ENCODE results near the gene BCL3.

Gene BCL3

GRCh38 chr19:44753626-44753931, 5.1 kb downstream of the BCL3 start:
- no peak for TF ChIP-seq CTCF (conservative IDR thresholded peaks at IDR 0.05; ENCODE audit: low read depth, low read length)
- no peaks in the 10 kb centered on the region for H3K27me3 ChIP-seq (ENCODE audit: insufficient read depth, low read depth)
- H3K36me3 ChIP-seq (ENCODE audit: insufficient read depth): peaks cover 4% of the 10 kb centered on the region; the same call in 1 of the 2 replicates
- peaks cover 55% of the 10 kb centered on the region for H3K79me2 ChIP-seq (ENCODE audit: insufficient read depth, low read depth)
- no peak overlapping the region for H2AFZ ChIP-seq (ENCODE audit: low read depth)
- H3K27ac ChIP-seq: peak overlapping the region; percentile 85
- H4K20me1 ChIP-seq (ENCODE audit: insufficient read depth): no peaks in the 10 kb centered on the region
- peak overlapping the region; percentile 100; the same call in 1 of the 2 replicates for H3K4me2 ChIP-seq
- peak overlapping the region; percentile 77; the same call in 1 of the 2 replicates for H3K9ac ChIP-seq
- no peak overlapping the region for H3K4me3 ChIP-seq (IDR thresholded peaks at IDR 0.05; ENCODE audit: insufficient read depth, low read depth, low read length)
- H3K4me1 ChIP-seq (ENCODE audit: low read depth, poor library complexity, severe bottlenecking): peaks cover 55% of the 10 kb centered on the region

GRCh38 chr19:44753932-44754749, 5.6 kb downstream of the BCL3 start:
- TF ChIP-seq CTCF (conservative IDR thresholded peaks at IDR 0.05; ENCODE audit: low read depth, low read length): no peak
- H3K9ac ChIP-seq: peak overlapping the region; percentile 77
- H3K36me3 ChIP-seq (ENCODE audit: insufficient read depth): peaks cover 4% of the 10 kb centered on the region; the same call in 1 of the 2 replicates
- H2AFZ ChIP-seq (ENCODE audit: low read depth): peak overlapping the region; percentile 41
- H3K4me3 ChIP-seq (IDR thresholded peaks at IDR 0.05; ENCODE audit: insufficient read depth, low read depth, low read length): no peak overlapping the region
- peaks cover 52% of the 10 kb centered on the region for H3K79me2 ChIP-seq (ENCODE audit: insufficient read depth, low read depth)
- peaks cover 57% of the 10 kb centered on the region for H3K4me1 ChIP-seq (ENCODE audit: low read depth, poor library complexity, severe bottlenecking)
- peak overlapping the region; percentile 100 for H3K4me2 ChIP-seq
- no peaks in the 10 kb centered on the region for H4K20me1 ChIP-seq (ENCODE audit: insufficient read depth)
- peak overlapping the region; percentile 85 for H3K27ac ChIP-seq
- no peaks in the 10 kb centered on the region for H3K27me3 ChIP-seq (ENCODE audit: insufficient read depth, low read depth)

GRCh38 chr19:44754750-44755080, 6.2 kb downstream of the BCL3 start:
- peak overlapping the region; percentile 77 for H3K9ac ChIP-seq
- H4K20me1 ChIP-seq (ENCODE audit: insufficient read depth): no peaks in the 10 kb centered on the region
- H3K4me1 ChIP-seq (ENCODE audit: low read depth, poor library complexity, severe bottlenecking): peaks cover 60% of the 10 kb centered on the region
- H3K36me3 ChIP-seq (ENCODE audit: insufficient read depth): peaks cover 4% of the 10 kb centered on the region; the same call in 1 of the 2 replicates
- H3K27me3 ChIP-seq (ENCODE audit: insufficient read depth, low read depth): no peaks in the 10 kb centered on the region
- peak overlapping the region; percentile 41 for H2AFZ ChIP-seq (ENCODE audit: low read depth)
- H3K79me2 ChIP-seq (ENCODE audit: insufficient read depth, low read depth): peaks cover 46% of the 10 kb centered on the region
- peak overlapping the region; percentile 100 for H3K4me2 ChIP-seq
- H3K4me3 ChIP-seq (IDR thresholded peaks at IDR 0.05; ENCODE audit: insufficient read depth, low read depth, low read length): no peak overlapping the region
- H3K27ac ChIP-seq: peak overlapping the region; percentile 85
- no peak for TF ChIP-seq CTCF (conservative IDR thresholded peaks at IDR 0.05; ENCODE audit: low read depth, low read length)

GRCh38 chr19:44755219-44755618, 6.7 kb downstream of the BCL3 start:
- H3K36me3 ChIP-seq (ENCODE audit: insufficient read depth): peaks cover 4% of the 10 kb centered on the region; the same call in 1 of the 2 replicates
- H3K9ac ChIP-seq: peak overlapping the region; percentile 77
- peak overlapping the region; percentile 85 for H3K27ac ChIP-seq
- no peak overlapping the region for H3K4me3 ChIP-seq (IDR thresholded peaks at IDR 0.05; ENCODE audit: insufficient read depth, low read depth, low read length)
- no peaks in the 10 kb centered on the region for H4K20me1 ChIP-seq (ENCODE audit: insufficient read depth)
- H2AFZ ChIP-seq (ENCODE audit: low read depth): no peak overlapping the region
- peaks cover 60% of the 10 kb centered on the region for H3K4me1 ChIP-seq (ENCODE audit: low read depth, poor library complexity, severe bottlenecking)
- peaks cover 41% of the 10 kb centered on the region for H3K79me2 ChIP-seq (ENCODE audit: insufficient read depth, low read depth)
- no peak for TF ChIP-seq CTCF (conservative IDR thresholded peaks at IDR 0.05; ENCODE audit: low read depth, low read length)
- H3K4me2 ChIP-seq: peak overlapping the region; percentile 100
- H3K27me3 ChIP-seq (ENCODE audit: insufficient read depth, low read depth): no peaks in the 10 kb centered on the region
